ENCODE results near the gene PRKACG. TPM values are rescaled to one million over a fixed set of nuclear protein-coding genes. Genes with fewer than 3 reads are reported as not detected.
"Not testable (repeated sequence)": the region's sequence is repeated elsewhere in the genome, so short reads cannot be mapped to it uniquely, and the experiment has no call there.

The PRKACG gene
- total RNA-seq, result not detected in 2 replicates

DNA sequence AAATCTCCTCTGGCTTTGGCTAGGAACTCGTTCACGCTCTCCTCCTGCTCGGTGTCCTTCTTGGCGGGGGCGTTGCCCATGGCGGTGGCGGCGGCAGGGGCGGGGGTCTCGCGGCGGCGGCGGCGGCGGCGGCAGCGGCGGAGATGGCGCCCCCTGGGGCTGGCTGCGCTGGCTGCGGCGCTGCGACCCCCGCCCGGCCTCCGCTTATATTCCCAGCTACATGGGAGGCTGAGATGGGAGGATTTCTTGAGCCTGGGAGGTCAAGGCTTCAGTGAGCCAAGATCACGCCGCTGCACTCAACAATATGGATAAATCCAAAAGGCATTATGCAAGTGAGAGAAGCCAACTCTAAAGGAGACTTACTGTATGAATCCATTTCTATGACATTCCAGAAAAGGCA is at the start of gene PRKACG:
TSS of gene PRKACG (minus strand) at position 101 of the 400 bp plus-strand sequence. CDS start at position 80, 21 bp downstream.
- DNase-seq (ENCODE audit: extremely low read depth, low read depth, low spot score), result no peak

DNA sequence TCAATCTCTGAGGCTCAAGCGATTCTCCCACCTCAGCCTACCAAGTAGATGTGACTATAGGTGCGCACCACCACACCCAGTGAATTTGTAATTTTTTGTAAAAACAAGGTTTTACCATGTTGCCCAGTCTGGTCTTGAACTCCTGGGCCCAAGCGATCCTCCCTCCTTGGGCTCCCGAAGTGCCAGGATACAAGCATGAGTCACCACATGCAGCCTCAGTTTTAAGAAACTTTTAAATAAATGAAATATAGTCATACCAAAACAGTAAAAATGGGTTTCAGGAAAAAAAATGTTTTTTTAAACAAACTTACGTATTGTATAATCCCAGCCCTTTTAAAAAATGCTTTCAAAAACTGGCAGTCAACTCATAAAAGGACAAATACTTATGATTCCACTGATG is 48.3 kb upstream of the PRKACG start:
- no peak for DNase-seq (ENCODE audit: extremely low read depth, low read depth, low spot score)

DNA sequence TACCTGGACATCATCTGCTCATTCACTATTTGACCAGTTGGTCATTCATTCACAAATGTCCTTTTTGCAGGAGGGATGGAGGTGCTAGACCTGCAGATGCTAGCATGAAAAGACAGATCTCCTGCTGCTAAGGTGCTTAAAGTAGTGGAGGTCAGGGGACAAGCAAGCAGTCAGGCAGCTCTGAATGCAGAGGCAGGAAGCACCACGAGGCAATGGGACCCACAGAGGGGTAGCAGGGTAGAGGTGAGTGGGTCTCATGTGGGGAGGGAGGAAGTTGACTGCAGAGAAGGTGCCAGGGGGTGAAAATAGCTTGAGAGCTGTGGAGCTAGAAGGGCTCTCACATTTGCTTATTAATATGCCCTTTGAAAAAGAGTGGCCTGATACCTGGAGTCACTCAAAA is 46.9 kb upstream of the PRKACG start:
- DNase-seq (ENCODE audit: extremely low read depth, low read depth, low spot score), result no peak

DNA sequence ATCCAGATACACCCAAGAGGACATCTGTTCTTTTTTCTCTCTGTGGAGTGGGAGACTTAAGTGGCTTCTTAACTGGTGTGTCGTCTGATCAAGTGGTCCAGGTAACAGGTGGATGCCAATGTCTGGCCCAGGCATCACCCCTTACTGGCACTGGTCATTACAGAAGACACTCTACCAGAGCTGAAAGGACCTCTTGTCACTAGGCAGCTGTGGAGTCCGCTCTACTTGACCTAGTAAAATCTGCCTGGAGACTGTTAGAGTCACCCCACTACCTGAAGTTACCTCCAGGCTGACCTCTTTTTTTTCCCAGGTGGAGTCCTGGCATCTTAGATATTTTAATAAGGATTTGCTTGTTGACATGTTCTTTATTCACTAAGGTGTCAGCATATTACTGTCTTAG is 44.2 kb upstream of the PRKACG start:
- DNase-seq (ENCODE audit: extremely low read depth, low read depth, low spot score), result no peak

DNA sequence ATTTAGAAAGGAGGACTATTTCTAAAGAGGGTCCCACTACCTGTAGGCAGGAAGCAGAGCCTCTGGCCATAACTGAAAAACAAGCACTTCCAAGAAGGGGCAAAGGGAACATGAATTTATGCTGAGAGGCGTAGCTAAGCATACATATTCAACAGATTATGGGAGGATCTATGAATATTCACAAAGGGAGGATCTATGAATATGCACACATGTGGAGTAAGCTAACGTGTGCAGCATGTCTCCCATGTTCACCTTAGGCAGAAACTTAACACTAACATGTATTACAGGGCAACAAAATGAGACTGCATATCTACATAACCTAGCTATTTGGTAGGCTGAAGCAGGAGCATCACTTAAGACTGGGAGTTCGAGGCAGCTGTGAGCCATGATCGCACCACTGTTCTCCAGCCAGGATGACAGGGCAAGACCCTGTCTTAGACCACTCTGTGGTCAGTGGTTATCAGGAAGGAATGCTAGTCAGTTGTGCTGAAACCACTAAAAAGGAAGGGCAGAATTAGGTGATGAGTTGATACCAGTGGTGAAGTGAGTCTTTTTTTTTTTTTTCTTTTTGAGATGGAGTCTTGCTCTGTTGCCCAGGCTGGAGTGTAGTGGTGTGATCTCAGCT is 42.4 kb upstream of the PRKACG start:
- DNase-seq (ENCODE audit: extremely low read depth, low read depth, low spot score), result no peak

DNA sequence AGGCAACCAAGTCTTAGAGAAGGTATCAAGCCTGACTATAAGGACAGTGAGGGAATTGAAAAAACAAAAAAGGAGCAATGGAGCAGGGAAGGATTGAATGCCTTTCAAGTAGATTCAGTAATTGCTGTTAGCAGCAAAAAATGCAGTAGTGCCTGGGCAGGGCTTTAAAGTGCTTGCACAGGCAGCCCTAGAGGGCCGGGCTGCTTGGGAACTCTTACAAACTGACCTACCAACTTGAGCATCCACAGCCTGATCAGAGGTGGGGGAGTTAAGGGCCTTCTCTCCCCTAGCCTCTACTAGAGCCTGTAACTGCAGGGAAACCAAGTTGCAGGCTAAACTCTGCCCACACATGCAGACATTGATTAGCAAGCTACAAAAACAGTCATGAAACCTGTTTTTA is 41.1 kb upstream of the PRKACG start:
- no peak for DNase-seq (ENCODE audit: extremely low read depth, low read depth, low spot score)

DNA sequence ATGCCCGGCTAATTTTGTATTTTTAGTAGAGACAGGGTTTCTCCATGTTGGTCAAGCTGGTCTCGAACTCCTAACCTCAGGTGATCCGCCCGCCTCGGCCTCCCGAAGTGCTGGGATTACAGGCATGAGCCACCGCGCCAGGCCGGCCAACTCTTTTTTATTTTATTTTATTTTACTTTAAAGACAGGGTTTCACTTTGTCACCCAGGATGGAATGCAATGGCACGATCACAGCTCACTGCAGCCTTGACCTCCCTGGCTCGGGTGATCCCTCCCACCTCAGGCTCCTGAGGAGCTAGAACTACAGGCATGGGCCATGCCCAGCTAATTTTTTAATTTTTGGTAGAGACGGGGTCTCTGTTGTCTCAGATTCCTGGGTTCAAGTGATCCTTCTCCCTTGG is 37.0 kb upstream of the PRKACG start:
- DNase-seq (ENCODE audit: extremely low read depth, low read depth, low spot score), result not testable (repeated sequence)

DNA sequence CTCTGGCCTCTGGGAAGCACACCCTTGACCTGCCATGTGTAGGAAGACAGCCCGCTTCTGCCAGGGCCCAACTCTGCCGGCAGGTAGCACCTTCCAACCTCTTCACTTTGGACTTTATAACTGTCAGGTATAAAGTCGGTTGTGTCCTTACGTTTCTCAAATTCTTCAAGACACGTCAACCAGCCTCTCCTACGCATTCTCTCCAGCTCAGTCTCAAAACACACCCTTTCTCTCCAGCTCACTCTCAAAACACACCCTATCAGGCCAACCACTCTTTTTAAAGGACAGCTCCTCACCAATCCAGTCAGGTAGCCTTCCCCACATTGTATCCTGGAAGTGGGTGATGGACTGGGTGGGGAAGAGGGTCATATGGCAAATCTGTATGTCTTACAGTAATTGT is 35.2 kb upstream of the PRKACG start:
- DNase-seq (ENCODE audit: extremely low read depth, low read depth, low spot score), result no peak

DNA sequence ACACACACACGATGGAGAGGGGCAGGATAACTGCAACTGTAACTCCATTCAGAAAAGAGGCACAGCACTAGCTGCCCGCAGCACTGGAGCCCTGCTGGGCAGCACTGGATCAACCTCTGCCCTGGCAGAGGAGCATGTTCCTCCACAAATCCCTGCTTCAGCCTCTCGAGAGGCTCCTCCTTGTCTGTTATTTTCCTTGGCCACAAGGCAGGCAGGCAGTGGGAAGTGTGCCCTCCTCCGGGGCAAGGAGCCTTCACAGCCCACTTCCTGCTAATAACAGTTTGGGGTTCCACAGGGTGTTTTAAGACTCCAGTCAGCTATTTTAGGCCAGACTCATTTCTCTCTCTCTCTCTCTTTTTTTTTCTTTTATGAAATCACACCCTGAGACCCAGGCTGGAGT is 33.5 kb upstream of the PRKACG start:
- no peak for DNase-seq (ENCODE audit: extremely low read depth, low read depth, low spot score)

DNA sequence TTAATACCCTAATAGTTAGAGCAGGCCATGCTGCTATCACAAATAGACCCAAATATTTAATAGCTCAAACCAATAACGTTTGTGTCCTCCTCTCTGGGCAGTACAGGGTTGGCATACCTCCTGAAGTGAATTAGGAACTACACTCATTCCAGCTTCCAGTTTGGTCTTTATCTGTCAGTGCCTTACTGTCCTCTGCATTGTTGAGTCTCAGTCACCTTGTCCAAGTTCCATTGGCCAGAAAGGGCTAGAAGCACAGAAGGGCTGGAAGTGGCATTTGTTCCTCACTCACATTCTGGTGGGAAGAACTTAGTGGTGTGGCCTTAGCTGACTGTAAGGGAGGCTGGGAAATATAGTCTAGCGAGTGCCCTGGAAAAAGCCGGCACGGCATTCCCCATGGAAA is 32.8 kb upstream of the PRKACG start:
- no peak for DNase-seq (ENCODE audit: extremely low read depth, low read depth, low spot score)

DNA sequence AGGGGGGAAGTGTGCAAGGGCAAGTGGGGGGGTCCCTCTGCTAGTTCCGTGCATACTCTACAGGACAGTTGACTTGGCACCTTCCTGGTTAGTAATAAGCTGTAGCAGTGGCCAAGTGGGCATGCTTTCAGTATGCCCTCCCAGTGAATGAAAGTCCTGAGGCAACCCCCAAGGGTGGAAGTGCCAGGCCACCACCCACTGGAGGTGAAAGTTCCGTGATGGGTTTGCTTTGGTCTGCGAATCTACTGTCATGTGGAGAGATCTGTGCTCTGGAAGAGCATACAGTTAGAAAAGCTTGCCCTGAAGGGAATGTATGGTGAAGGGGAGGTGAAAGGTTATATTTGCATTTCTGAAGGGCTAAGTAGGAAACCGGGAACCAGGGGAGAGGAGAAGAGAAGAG is 31.9 kb upstream of the PRKACG start:
- no peak for DNase-seq (ENCODE audit: extremely low read depth, low read depth, low spot score)

DNA sequence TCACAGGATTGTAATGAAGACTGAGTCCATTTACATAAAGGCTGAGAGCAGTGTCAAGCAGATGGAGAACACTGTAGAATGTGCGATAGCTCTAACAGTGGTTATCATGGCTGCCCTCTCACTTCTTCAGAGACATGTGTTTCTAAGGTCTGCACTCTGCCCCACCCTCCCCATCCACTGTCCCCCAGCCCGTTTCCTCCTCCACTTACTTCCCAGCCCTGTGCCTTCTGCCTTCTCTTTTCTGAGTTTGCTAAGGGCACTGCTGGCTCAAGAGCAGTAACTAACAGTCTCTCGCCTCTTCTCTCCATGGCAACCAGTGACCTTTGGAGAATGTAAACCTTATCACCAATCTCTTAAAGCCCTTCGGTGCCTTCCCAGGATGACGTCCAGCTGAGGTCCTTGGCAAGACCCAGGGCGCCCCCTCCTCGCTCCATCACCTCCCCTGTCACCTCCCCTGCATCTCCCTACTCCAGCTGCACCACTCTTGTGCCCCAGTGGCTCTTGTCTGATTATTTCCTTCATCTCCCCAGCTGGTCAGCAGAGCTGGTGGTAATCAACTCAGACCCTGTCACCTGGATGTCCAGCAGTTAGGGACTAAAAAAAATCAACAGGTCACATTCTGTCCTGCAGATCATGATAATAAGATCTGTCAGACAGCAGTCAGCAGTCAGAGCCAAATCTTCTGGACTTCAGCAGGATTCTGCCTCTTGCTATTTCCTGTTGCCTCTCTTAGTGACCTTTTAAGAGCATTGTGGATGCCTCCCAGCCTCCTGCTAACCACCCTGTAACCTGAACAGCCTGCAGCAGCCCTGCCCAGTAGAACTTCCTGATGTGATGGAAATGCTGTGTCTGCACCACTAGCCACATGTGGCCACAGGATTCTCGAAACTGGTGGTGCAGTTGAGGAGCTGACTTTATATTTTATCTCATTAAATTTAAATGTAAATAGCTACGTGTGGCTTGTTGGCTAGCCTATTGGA is 30.6 kb upstream of the PRKACG start:
- no peak for DNase-seq (ENCODE audit: extremely low read depth, low read depth, low spot score)

DNA sequence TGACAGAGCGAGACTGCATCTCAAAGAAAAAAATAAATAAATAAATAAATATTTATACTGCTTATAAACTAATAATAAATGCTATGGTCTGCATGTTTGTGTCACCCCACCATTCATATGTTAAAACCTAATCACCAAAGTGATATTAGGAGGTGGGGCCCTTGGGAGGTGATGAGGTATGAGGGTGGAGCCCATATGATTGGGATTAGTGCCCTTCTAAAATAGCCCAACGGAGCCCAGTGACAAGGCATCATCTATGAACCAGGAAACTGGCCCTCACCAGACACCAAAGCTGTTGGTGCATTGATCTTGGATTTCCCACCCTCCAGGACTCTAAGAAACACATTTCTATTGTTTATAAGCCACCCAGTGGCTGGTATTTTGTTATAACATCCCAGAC is 26.7 kb upstream of the PRKACG start:
- DNase-seq (ENCODE audit: extremely low read depth, low read depth, low spot score), result no peak

DNA sequence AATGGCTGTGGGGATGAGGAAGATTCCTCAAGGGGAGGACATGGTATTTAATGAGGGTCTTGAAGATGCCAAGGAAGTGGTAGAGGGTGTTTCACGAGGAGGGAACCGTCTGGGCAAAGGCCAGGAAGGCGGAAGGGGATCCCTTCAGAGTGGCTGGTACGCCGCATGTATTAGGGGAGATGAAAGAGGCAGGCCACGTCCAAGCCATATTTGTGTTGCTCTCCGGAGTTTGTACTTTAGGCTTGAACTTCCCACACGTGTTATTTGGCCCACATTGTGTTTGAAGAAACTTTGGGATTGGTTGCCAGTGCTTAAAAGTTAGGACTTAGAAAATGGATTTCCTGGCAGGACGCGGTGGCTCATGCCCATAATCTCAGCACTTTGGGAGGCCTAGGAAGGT is 22.9 kb upstream of the PRKACG start:
- no peak for DNase-seq (ENCODE audit: extremely low read depth, low read depth, low spot score)

DNA sequence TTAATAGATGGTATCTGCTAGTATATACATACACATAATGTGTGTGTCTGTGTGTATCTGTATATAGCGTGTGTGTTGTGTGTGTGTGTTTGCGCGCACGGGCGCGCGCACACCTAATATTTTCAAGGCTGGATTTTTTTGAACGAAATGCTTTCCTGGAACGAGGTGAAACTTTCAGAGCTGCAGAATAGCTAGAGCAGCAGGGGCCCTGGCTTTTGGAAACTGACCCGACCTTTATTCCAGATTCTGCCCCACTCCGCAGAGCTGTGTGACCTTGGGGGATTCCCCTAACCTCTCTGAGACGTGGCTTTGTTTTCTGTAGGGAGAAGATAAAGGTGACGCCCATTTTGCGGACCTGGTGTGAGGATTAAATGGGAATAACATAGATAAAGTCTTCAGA is 22.4 kb upstream of the PRKACG start:
- no peak for DNase-seq (ENCODE audit: extremely low read depth, low read depth, low spot score)

DNA sequence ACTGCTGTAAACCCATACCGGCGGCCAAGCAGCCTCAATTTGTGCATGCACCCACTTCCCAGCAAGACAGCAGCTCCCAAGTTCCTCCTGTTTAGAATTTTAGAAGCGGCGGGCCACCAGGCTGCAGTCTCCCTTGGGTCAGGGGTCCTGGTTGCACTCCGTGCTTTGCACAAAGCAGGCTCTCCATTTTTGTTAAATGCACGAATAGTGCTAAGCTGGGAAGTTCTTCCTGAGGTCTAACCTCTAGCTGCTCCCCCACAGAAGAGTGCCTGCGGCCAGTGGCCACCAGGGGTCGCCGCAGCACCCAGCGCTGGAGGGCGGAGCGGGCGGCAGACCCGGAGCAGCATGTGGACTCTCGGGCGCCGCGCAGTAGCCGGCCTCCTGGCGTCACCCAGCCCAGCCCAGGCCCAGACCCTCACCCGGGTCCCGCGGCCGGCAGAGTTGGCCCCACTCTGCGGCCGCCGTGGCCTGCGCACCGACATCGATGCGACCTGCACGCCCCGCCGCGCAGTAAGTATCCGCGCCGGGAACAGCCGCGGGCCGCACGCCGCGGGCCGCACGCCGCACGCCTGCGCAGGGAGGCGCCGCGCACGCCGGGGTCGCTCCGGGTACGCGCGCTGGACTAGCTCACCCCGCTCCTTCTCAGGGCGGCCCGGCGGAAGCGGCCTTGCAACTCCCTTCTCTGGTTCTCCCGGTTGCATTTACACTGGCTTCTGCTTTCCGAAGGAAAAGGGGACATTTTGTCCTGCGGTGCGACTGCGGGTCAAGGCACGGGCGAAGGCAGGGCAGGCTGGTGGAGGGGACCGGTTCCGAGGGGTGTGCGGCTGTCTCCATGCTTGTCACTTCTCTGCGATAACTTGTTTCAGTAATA is 21.8 kb upstream of the PRKACG start, which contains the start of gene FXN:
TSS of gene FXN (plus strand) at position 315 of the 871 bp plus-strand sequence. CDS start at position 346, 31 bp downstream.
- no peak for DNase-seq (ENCODE audit: extremely low read depth, low read depth, low spot score)

DNA sequence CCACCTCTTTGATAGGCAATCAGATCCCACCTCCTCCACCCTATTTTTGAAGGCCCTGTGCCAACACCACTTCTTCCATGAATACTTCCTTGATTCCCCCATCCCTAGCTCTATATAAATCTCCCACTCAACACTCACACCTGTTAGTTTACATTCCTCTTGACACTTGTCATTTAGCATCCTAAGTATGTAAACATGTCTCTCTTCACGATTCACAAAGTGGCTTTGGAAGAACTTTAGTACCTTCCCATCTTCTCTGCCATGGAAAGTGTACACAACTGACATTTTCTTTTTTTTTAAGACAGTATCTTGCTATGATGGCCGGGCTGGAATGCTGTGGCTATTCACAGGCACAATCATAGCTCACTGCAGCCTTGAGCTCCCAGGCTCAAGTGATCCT is 20.2 kb upstream of the PRKACG start:
- DNase-seq (ENCODE audit: extremely low read depth, low read depth, low spot score), result no peak

DNA sequence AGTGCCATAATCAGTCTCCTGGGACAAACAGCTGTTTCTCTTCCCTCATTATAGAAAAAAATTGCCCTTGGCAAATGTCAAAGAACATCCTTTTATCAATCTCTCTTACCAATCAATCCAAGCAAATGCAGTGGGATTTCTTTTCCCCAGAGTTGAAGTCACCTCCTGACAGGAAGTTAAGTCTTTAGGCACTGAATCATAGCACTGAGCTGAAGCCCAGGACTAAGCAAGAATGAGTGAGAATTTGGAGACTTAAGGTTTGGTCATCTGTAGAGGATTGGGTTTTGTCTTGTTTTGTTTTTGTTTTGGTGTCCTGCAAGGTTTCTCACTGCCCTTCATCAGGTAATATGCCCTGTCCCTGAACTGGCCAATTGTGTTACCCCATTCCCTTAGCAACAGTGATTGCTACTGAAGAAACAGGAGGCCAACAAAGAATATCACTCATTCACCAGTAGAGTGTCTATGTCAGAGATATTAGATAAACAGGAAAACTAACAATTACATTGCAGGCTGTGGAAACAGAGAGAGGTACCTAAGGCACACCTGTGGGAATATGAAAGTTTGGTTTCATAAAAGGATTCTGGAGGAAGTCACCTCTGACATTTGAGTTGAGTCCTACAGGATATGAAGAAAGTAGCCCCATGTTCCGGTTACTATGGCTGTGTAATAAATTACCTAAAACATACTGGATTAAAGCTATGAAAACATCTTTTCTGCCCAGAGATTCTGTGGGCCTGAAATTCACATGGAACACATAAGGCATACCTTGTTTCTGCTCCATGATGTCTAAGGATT is 17.1 kb upstream of the PRKACG start:
- DNase-seq (ENCODE audit: extremely low read depth, low read depth, low spot score), result no peak

DNA sequence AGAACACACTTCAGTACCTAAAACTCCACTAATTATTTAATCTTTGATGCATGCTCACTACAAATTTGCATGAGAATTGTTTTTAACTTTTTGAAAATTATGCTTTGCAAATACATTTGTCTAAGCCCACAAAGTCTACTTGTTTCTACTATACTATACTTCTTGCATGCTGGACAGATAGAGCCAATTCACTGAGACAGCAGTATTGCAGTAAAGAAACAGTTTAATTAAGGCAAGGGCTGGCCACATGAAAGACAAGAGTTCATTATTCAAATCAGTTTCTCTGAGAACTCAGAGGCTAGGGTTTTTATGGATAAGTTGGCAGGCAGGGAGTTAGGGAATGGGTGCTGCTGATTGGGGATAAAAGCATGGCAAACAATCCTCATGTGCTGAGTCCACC is 15.6 kb upstream of the PRKACG start:
- no peak for DNase-seq (ENCODE audit: extremely low read depth, low read depth, low spot score)

DNA sequence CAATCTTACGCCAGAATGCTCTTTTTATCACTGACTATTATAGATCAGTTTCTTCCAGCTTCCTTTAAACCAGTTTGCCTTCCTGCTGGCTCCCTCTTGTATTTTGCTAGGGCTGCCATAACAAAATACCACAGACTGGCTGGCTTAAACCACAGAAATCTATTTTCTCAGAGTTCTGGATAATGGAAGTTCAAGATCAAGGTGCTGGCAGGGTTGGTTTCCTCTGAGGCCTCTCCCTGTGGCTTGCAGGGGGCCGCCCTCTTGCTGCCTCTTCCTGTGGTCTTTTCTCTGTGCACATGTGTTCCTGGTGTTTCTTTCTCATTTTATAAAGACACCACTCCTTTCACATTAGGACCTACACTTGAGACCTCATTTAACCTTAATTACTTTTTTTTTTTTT is 14.8 kb upstream of the PRKACG start:
- no peak for DNase-seq (ENCODE audit: extremely low read depth, low read depth, low spot score)

Measured in glomerular endothelial cell (primary cell).